IMR-90 (cell line): ENCODE data around the gene TRIO. TPM values are rescaled to one million over a fixed set of nuclear protein-coding genes. Genes with fewer than 3 reads are reported as not detected.

Experiments
- ATAC-seq: fragments of 200-7000 bp; cut with Tn5 transposase; 2 replicates; pipeline ENCODE4 v1.9.1; 2020; ENCODE audit warnings: low read depth, mild to moderate bottlenecking, moderate library complexity
- BruUV-seq: library from RNA; stranded (reverse); fragments of 400-500 nt; replicated peaks from 2 replicates; lab custom pipeline; 2021; lab: Mats Ljungman, UMichigan
- CTCF ChIA-PET: fragments of 300-600 bp; formaldehyde crosslinking; extraction: SDS; loops from one replicate; lab custom pipeline; 2021; ENCODE audit warnings: antibody characterized with exemption; lab: Yijun Ruan, JAX
- POLR2A ChIA-PET: fragments of 300-600 bp; sonication (Branson Sonifier 250); formaldehyde crosslinking; loops from one replicate; lab custom pipeline; 2022; ENCODE audit warnings: antibody characterized with exemption; ENCODE audit not compliant: unreplicated experiment; lab: Charles Lee
- DNase-seq: peaks from one replicate; pipeline ENCODE4 v3.0.0; 2013
- H2AFZ ChIP-seq: replicated peaks from 2 replicates; pipeline ENCODE3; 2013; ENCODE audit warnings: low read length, mild to moderate bottlenecking; ENCODE audit not compliant: poor library complexity
- H2AK5ac ChIP-seq: 2 replicates; pipeline ENCODE4 v1.6.1; 2013; ENCODE audit warnings: low read depth, low read length, inconsistent platforms
- H2AK9ac ChIP-seq: replicated peaks from 2 replicates; pipeline ENCODE3; 2013; ENCODE audit warnings: mild to moderate bottlenecking, low read depth, low read length, moderate library complexity; ENCODE audit not compliant: poor library complexity
- H2BK120ac ChIP-seq: 2 replicates; pipeline ENCODE4 v1.6.1; 2013; ENCODE audit warnings: low read depth, low read length, inconsistent platforms
- H2BK15ac ChIP-seq: 3 replicates; pipeline ENCODE4 v1.6.1; 2013; ENCODE audit warnings: low read depth, low read length, inconsistent platforms
- H2BK20ac ChIP-seq: 2 replicates; pipeline ENCODE4 v1.6.1; 2013; ENCODE audit warnings: low read depth, mild to moderate bottlenecking, inconsistent platforms, low read length, moderate library complexity
- H2BK5ac ChIP-seq: 2 replicates; pipeline ENCODE4 v1.6.1; 2013; ENCODE audit warnings: mild to moderate bottlenecking, low read depth, low read length, inconsistent platforms; ENCODE audit not compliant: poor library complexity, severe bottlenecking
- H3K14ac ChIP-seq: replicated peaks from 2 replicates; pipeline ENCODE4 v1.6.1; 2013; ENCODE audit warnings: low read depth, low read length, inconsistent platforms
- H3K18ac ChIP-seq: 2 replicates; pipeline ENCODE4 v1.6.1; 2013; ENCODE audit warnings: low read depth, low read length, control low read depth
- H3K23ac ChIP-seq: 2 replicates; pipeline ENCODE4 v1.6.1; 2013; ENCODE audit warnings: low read depth, low read length, inconsistent platforms
- H3K27ac ChIP-seq: 2 replicates; pipeline ENCODE4 v1.5.1; 2013; ENCODE audit warnings: mild to moderate bottlenecking, control low read depth, low read length; ENCODE audit not compliant: insufficient read depth
- H3K27me3 ChIP-seq: 2 replicates; pipeline ENCODE4 v1.6.1; 2013; ENCODE audit warnings: low read length; ENCODE audit not compliant: control insufficient read depth, insufficient read depth
- H3K36me3 ChIP-seq: 2 replicates; pipeline ENCODE4 v1.6.1; 2013; ENCODE audit warnings: low read length, mixed read lengths; ENCODE audit not compliant: control insufficient read depth, insufficient read depth
- H3K4ac ChIP-seq: 2 replicates; pipeline ENCODE4 v1.6.1; 2013; ENCODE audit warnings: low read depth, low read length, inconsistent platforms
- H3K4me1 ChIP-seq: 2 replicates; pipeline ENCODE4 v1.6.1; 2013; ENCODE audit warnings: low read length, mixed read lengths; ENCODE audit not compliant: control insufficient read depth, insufficient read depth
- H3K4me2 ChIP-seq: 2 replicates; pipeline ENCODE4 v1.6.1; 2013; ENCODE audit warnings: low read depth, mild to moderate bottlenecking, control low read depth, low read length, moderate library complexity
- H3K4me3 ChIP-seq: 2 replicates; pipeline ENCODE4 v1.5.1; 2013; ENCODE audit warnings: low read depth, mild to moderate bottlenecking, control low read depth, low read length, moderate library complexity; ENCODE audit not compliant: insufficient read depth
- H3K56ac ChIP-seq: 2 replicates; pipeline ENCODE4 v1.6.1; 2013; ENCODE audit warnings: low read length, inconsistent platforms; ENCODE audit not compliant: insufficient read depth; ENCODE audit errors: extremely low read depth
- H3K79me1 ChIP-seq, 2 experiments: 2 replicates each; pipeline ENCODE4 v1.6.1; 2013; ENCODE audit warnings: low read length in 2 of 2, inconsistent platforms in 1 of 2, low read depth in 1 of 2
- H3K9ac ChIP-seq: 2 replicates; pipeline ENCODE4 v1.6.1; 2013; ENCODE audit warnings: low read depth, low read length, control low read depth
- H3K9me1 ChIP-seq: 2 replicates; pipeline ENCODE4 v1.6.1; 2013; ENCODE audit warnings: low read length, inconsistent platforms; ENCODE audit not compliant: insufficient read depth
- H3K9me3 ChIP-seq: 2 replicates; pipeline ENCODE4 v1.6.1; 2013; ENCODE audit warnings: low read length; ENCODE audit not compliant: control insufficient read depth, insufficient read depth
- H4K20me1 ChIP-seq: 2 replicates; pipeline ENCODE4 v1.6.1; 2013; ENCODE audit warnings: low read length, inconsistent platforms; ENCODE audit not compliant: insufficient read depth
- H4K5ac ChIP-seq: 2 replicates; pipeline ENCODE4 v1.6.1; 2013; ENCODE audit warnings: mild to moderate bottlenecking, low read depth, low read length, control low read depth
- H4K8ac ChIP-seq, 2 experiments: 2 replicates each; pipeline ENCODE4 v1.6.1; 2013; ENCODE audit warnings: low read depth in 2 of 2, low read length in 2 of 2, control low read depth in 1 of 2, inconsistent platforms in 1 of 2
- H4K91ac ChIP-seq: 2 replicates; pipeline ENCODE4 v1.6.1; 2013; ENCODE audit warnings: low read depth, low read length, inconsistent platforms; ENCODE audit not compliant: insufficient read depth
- BHLHE40 ChIP-seq: fragments of 150-350 bp; IDR thresholded peaks from 2 replicates; pipeline ENCODE4 v1.6.1; 2016; ENCODE audit warnings: mild to moderate bottlenecking, low read depth, low read length
- CEBPB ChIP-seq: IDR thresholded peaks from 2 replicates; pipeline ENCODE4 v1.6.1; 2012; ENCODE audit warnings: low read depth, low read length, improper control_type of control experiment
- CHD1 ChIP-seq: IDR thresholded peaks from 2 replicates; pipeline ENCODE4 v1.6.1; 2012; ENCODE audit warnings: low read depth, low read length, improper control_type of control experiment
- CTCF ChIP-seq: conservative IDR thresholded peaks from 2 replicates; pipeline ENCODE4 v1.5.1; 2012; ENCODE audit warnings: mild to moderate bottlenecking, low read depth, low read length, improper control_type of control experiment
- MAFK ChIP-seq: IDR thresholded peaks from 2 replicates; pipeline ENCODE4 v1.6.1; 2012; ENCODE audit warnings: low read depth, low read length, improper control_type of control experiment
- MAZ ChIP-seq: IDR thresholded peaks from 2 replicates; pipeline ENCODE4 v1.6.1; 2012; ENCODE audit warnings: low read depth, mild to moderate bottlenecking, low read length, improper control_type of control experiment, moderate library complexity, borderline replicate concordance
- MXI1 ChIP-seq: IDR thresholded peaks from 2 replicates; pipeline ENCODE4 v1.6.1; 2012; ENCODE audit warnings: low read depth, mild to moderate bottlenecking, low read length, moderate library complexity, borderline replicate concordance
- NFE2L2 ChIP-seq: fragments of 150-350 bp; IDR thresholded peaks from 2 replicates; pipeline ENCODE4 v1.6.1; 2016; ENCODE audit warnings: low read depth, mild to moderate bottlenecking, low read length
- POLR2A ChIP-seq: IDR thresholded peaks from 2 replicates; pipeline ENCODE4 v1.6.1; 2012; ENCODE audit warnings: mild to moderate bottlenecking, low read depth, low read length
- RAD21 ChIP-seq: IDR thresholded peaks from 2 replicates; pipeline ENCODE4 v1.6.1; 2012; ENCODE audit warnings: low read length, improper control_type of control experiment
- RCOR1 ChIP-seq: IDR thresholded peaks from 2 replicates; pipeline ENCODE4 v1.6.1; 2012; ENCODE audit warnings: mild to moderate bottlenecking, low read length, improper control_type of control experiment; ENCODE audit not compliant: insufficient replicate concordance
- RFX5 ChIP-seq: IDR thresholded peaks from 2 replicates; pipeline ENCODE4 v1.8.0; 2012; ENCODE audit warnings: low read depth, mild to moderate bottlenecking, low read length, moderate library complexity
- SMC3 ChIP-seq: fragments of 150-350 bp; IDR thresholded peaks from 2 replicates; pipeline ENCODE4 v1.6.1; 2016; ENCODE audit warnings: low read depth, mild to moderate bottlenecking, antibody characterized with exemption, low read length, moderate library complexity
- WGBS, 2 experiments: methylation state at CpG; one replicate each; pipeline versions ENCODE4 v1.1.5 to v1.1.7; 2013; ENCODE audit warnings: missing lambda C conversion rate in 2 of 2; ENCODE audit not compliant: insufficient read length in 1 of 2; ENCODE audit errors: extremely low coverage in 2 of 2; 5-methylcytosine and 5-hydroxymethylcytosine counted together
- dilution Hi-C: fragments of 300-500 bp; cut with HindIII; formaldehyde crosslinking; loops from one replicate; pipeline ENCODE4 v1.14.3; 2018; ENCODE audit warnings: low sequenced_read_pairs; ENCODE audit not compliant: unreplicated experiment
- in situ Hi-C: fragments of 300-500 bp; cut with MboI; formaldehyde crosslinking; loops from 3 replicates; pipeline ENCODE4 v1.14.3; 2019; ENCODE audit warnings: low sequenced_read_pairs, inconsistent platforms, mixed read lengths
- intact Hi-C: fragments of 100-400 bp; cut with micrococcal nuclease; formaldehyde crosslinking; loops from 2 replicates; pipeline ENCODE4 v1.10.0; 2022
- polyA plus RNA-seq, 3 experiments: library from polyadenylated mRNA; depleted of rRNA; stranded (reverse); fragments of >200 nt; gene quantifications; 2 replicates each; pipeline ENCODE4 v1.2.3, GENCODE V29; 2012; ENCODE audit warnings: low replicate concordance in 1 of 3
- total RNA-seq: library from RNA; depleted of rRNA; stranded (reverse); fragments of >200 nt; gene quantifications from 2 replicates; pipeline ENCODE4 v1.2.3, GENCODE V29; 2012
- TF ChIP-seq, protein P1 (sequence below): fragments of 150-350 bp; IDR thresholded peaks from 2 replicates; pipeline ENCODE4 v1.6.1; 2017; ENCODE audit warnings: mild to moderate bottlenecking, antibody characterized with exemption, low read length, low read depth
- TF ChIP-seq, protein P2 (sequence below): fragments of 150-350 bp; IDR thresholded peaks from 2 replicates; pipeline ENCODE4 v1.6.1; 2016; ENCODE audit warnings: low read depth, mild to moderate bottlenecking, low read length, moderate library complexity, borderline replicate concordance

The TRIO gene
- total and polyA plus RNA-seq, 2 of the 4 experiments (the other 2 are of a cell fraction): 206 to 522 TPM

GRCh38 chr5:14503017-14503680 lies 360.0 kb downstream of the TRIO start:
- Histone ChIP-seq H2AK9ac (no peak overlapping the region), H2AK5ac (no peak overlapping the region), H4K91ac (no peak overlapping the region), H3K27ac (no peak overlapping the region), H3K56ac (no peak overlapping the region), H4K20me1 (peaks cover 84% of the 10 kb centered on the region), H2BK15ac (no peak overlapping the region), H3K18ac (no peak overlapping the region), H2BK20ac (no peak overlapping the region), H4K5ac (no peak overlapping the region), H2AFZ (no peak overlapping the region), H2BK120ac (no peak overlapping the region), H3K23ac (no peak overlapping the region), H4K8ac (no peak overlapping the region), H3K4me1 (no peaks in the 10 kb centered on the region), H2BK5ac (no peak overlapping the region), H3K27me3 (no peaks in the 10 kb centered on the region), H3K14ac (no peak overlapping the region), H3K36me3 (peaks cover 93% of the 10 kb centered on the region), H3K9me3 (no peaks in the 10 kb centered on the region), H3K4me3 (no peak overlapping the region), H3K9ac (no peak overlapping the region), H3K79me1 (peaks cover 25 to 86% of the 10 kb centered on the region in 2 experiments), H3K4me2 (no peak overlapping the region), H3K9me1 (peaks cover 10% of the 10 kb centered on the region), H3K4ac (no peak overlapping the region)
- CTCF ChIA-PET: no interaction called here
- DNase-seq: no peak
- no TSS peak for BruUV-seq
- in situ Hi-C loops: no loop called here
- WGBS, 2 experiments: 91% methylated on average over 6 of the region's 9 CpGs; no CpG with 5 or more reads in 1 of the 2 experiments
- no peak for TF ChIP-seq BHLHE40
- no peak for TF ChIP-seq MAFK
- no peak for TF ChIP-seq MXI1
- TF ChIP-seq CHD1: no peak
- TF ChIP-seq SMC3: no peak
- TF ChIP-seq, protein P1, sequence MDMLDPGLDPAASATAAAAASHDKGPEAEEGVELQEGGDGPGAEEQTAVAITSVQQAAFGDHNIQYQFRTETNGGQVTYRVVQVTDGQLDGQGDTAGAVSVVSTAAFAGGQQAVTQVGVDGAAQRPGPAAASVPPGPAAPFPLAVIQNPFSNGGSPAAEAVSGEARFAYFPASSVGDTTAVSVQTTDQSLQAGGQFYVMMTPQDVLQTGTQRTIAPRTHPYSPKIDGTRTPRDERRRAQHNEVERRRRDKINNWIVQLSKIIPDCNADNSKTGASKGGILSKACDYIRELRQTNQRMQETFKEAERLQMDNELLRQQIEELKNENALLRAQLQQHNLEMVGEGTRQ: no peak
- no peak for TF ChIP-seq RCOR1
- no peak for TF ChIP-seq RAD21
- TF ChIP-seq CEBPB: no peak
- no peak for TF ChIP-seq POLR2A
- TF ChIP-seq, protein P2, sequence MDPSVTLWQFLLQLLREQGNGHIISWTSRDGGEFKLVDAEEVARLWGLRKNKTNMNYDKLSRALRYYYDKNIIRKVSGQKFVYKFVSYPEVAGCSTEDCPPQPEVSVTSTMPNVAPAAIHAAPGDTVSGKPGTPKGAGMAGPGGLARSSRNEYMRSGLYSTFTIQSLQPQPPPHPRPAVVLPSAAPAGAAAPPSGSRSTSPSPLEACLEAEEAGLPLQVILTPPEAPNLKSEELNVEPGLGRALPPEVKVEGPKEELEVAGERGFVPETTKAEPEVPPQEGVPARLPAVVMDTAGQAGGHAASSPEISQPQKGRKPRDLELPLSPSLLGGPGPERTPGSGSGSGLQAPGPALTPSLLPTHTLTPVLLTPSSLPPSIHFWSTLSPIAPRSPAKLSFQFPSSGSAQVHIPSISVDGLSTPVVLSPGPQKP: no peak
- TF ChIP-seq CTCF: no peak
- TF ChIP-seq RFX5: no peak
- TF ChIP-seq MAZ: no peak
- TF ChIP-seq NFE2L2: no peak
- intact Hi-C loops: no loop called here
- POLR2A ChIA-PET: no interaction called here
- dilution Hi-C loops: no loop called here
- ATAC-seq: no peak
